Naive thymus-derived CD4-positive, alpha-beta T cell (primary cell): ENCODE data around the gene NT5DC2. TPM values are rescaled to one million over a fixed set of nuclear protein-coding genes. Genes with fewer than 3 reads are reported as not detected.
A peak's percentile ranks its signal among the peaks of the same experiment; 100 is the strongest.

Experiments
- ATAC-seq: fragments of 150-1000 bp; cut with Tn5 transposase; 2 replicates; pipeline ENCODE4 v1.10.0; 2021; ENCODE audit warnings: mild to moderate bottlenecking, moderate library complexity
- CTCF ChIA-PET: fragments of 350-600 bp; sonication (Branson Sonifier 250); formaldehyde crosslinking; loops from one replicate; lab custom pipeline; 2021; ENCODE audit warnings: antibody characterized with exemption; lab: Charles Lee
- POLR2A ChIA-PET: fragments of 350-600 bp; sonication (Branson Sonifier 250); formaldehyde crosslinking; loops from one replicate; lab custom pipeline; 2021; ENCODE audit warnings: antibody characterized with exemption, inconsistent platforms; lab: Charles Lee
- DNase-seq, 9 donors: peaks; one replicate each; pipeline versions ENCODE4 v3.0.0 to v3.0.0-alpha.2; 2020 to 2022; ENCODE audit warnings: mixed read lengths in 1 of 9
- H3K27ac ChIP-seq: one replicate; pipeline ENCODE4 v1.7.0; 2013; ENCODE audit warnings: mild to moderate bottlenecking, low read depth, low read length, moderate library complexity
- H3K27me3 ChIP-seq, 2 donors: one replicate each; pipeline ENCODE4 v1.7.0; 2013; ENCODE audit warnings: low read length in 2 of 2, mild to moderate bottlenecking in 2 of 2, moderate library complexity in 2 of 2; ENCODE audit not compliant: control insufficient read depth in 2 of 2, insufficient read depth in 2 of 2
- H3K36me3 ChIP-seq, 3 experiments: 1 replicate in 2 of 3; 2 replicates in 1 of 3; pipeline ENCODE4 v1.7.0; 2013; ENCODE audit warnings: low read length in 3 of 3, mild to moderate bottlenecking in 3 of 3, moderate library complexity in 1 of 3; ENCODE audit not compliant: insufficient read depth in 3 of 3, control insufficient read depth in 2 of 3
- H3K4me1 ChIP-seq, 2 donors: one replicate each; pipeline ENCODE4 v1.7.0; 2013; ENCODE audit warnings: low read length in 2 of 2, mild to moderate bottlenecking in 2 of 2, moderate library complexity in 1 of 2; ENCODE audit not compliant: control insufficient read depth in 2 of 2, insufficient read depth in 2 of 2
- H3K4me3 ChIP-seq: 2 replicates; pipeline ENCODE4 v1.7.0; 2013; ENCODE audit warnings: mild to moderate bottlenecking, low read length
- H3K9me3 ChIP-seq, 3 experiments: 1 replicate in 2 of 3; 2 replicates in 1 of 3; pipeline ENCODE4 v1.7.0; 2013; ENCODE audit warnings: low read length in 3 of 3; ENCODE audit not compliant: control insufficient read depth in 2 of 3
- H3K27ac Mint-ChIP-seq, 9 donors: one replicate each; pipeline ENCODE4 v1.8.0; 2020 to 2022; ENCODE audit warnings: mixed read lengths in 9 of 9, mild to moderate bottlenecking in 8 of 9, moderate library complexity in 5 of 9, inconsistent platforms in 2 of 9
- H3K27me3 Mint-ChIP-seq, 5 donors: one replicate each; pipeline ENCODE4 v1.8.0; 2021 to 2022; ENCODE audit warnings: mixed read lengths in 5 of 5, mild to moderate bottlenecking in 1 of 5
- H3K36me3 Mint-ChIP-seq, 5 donors: one replicate each; pipeline ENCODE4 v1.8.0; 2020 to 2022; ENCODE audit warnings: mixed read lengths in 5 of 5, mild to moderate bottlenecking in 3 of 5, inconsistent platforms in 1 of 5
- H3K4me1 Mint-ChIP-seq, 7 donors: one replicate each; pipeline ENCODE4 v1.8.0; 2020 to 2022; ENCODE audit warnings: mixed read lengths in 7 of 7, mild to moderate bottlenecking in 3 of 7, inconsistent platforms in 1 of 7
- H3K4me3 Mint-ChIP-seq, 10 donors: one replicate each; pipeline ENCODE4 v1.8.0; 2020 to 2022; ENCODE audit warnings: mild to moderate bottlenecking in 10 of 10, mixed read lengths in 10 of 10, moderate library complexity in 6 of 10, inconsistent platforms in 2 of 10
- H3K9me3 Mint-ChIP-seq, 11 donors: one replicate each; pipeline ENCODE4 v1.8.0; 2020 to 2022; ENCODE audit warnings: mixed read lengths in 11 of 11, mild to moderate bottlenecking in 4 of 11, inconsistent platforms in 1 of 11, moderate library complexity in 1 of 11
- intact Hi-C, 2 donors: fragments of 100-400 bp; cut with micrococcal nuclease; formaldehyde crosslinking; loops; one replicate each; pipeline ENCODE4 v1.15.1; 2023
- polyA plus RNA-seq, 2 donors: library from polyadenylated mRNA; unstranded; fragments of 300-500 nt; fragmentation: Illumina TruSeq; gene quantifications; one replicate each; pipeline ENCODE4 v1.2.3, GENCODE V29; 2021
- total RNA-seq, 6 experiments: library from RNA in 5 of 6; stranded (reverse) in 5 of 6; gene quantifications; 1 replicate in 5 of 6; 2 replicates in 1 of 6; pipeline ENCODE4 v1.2.3 and lab custom pipeline; 2021 to 2026

The NT5DC2 gene
- total and polyA plus RNA-seq, 7 experiments from 2014 or later: 1.3 to 23.0 (median 3.1) TPM; not detected in 1

DNA sequence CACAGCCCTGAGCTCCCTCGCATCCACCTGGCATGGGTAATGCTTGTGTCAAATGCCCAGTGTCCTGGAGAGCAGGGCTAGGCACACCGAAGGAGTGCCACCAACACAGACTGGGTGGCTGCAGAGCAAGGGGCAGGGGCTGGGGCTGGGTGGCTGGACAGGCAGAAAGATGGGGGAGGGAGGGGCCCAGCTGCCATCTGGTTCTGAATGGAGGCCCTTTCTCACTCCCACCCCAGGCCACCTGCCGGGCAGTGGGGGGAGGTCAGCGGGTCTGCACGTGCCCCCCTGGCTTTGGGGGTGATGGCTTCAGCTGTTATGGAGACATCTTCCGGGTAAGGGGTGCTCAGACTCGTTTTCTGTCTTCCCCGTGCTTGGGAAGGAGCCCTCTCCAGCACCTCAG, 21.6 kb downstream of the NT5DC2 start:
- Histone ChIP-seq H3K4me3 (no peak overlapping the region), H3K9me3 (no peaks in the 10 kb centered on the region), H3K4me1 (no peaks in the 10 kb centered on the region), H3K27ac (no peak overlapping the region), H3K27me3 (no peaks in the 10 kb centered on the region), H3K36me3 (no peaks in the 10 kb centered on the region)
- no peak overlapping the region for H3K4me3 Mint-ChIP-seq
- no peaks in the 10 kb centered on the region for H3K27me3 Mint-ChIP-seq
- DNase-seq (no peak), ATAC-seq (no peak)
- H3K4me1 Mint-ChIP-seq: no peaks in the 10 kb centered on the region
- ChIA-PET CTCF (no interaction called here), POLR2A (interaction anchor here (0.9 kb wide), 1 partner anchor 20 kb away, joined by 3 read pairs; no protein-coding TSS in a partner anchor)
- no peaks in the 10 kb centered on the region for H3K36me3 Mint-ChIP-seq
- H3K27ac Mint-ChIP-seq: no peak overlapping the region
- H3K9me3 Mint-ChIP-seq: peaks cover 0 to 1% (median 0%) of the 10 kb centered on the region in 11 donors
- intact Hi-C loops: no loop called here

DNA sequence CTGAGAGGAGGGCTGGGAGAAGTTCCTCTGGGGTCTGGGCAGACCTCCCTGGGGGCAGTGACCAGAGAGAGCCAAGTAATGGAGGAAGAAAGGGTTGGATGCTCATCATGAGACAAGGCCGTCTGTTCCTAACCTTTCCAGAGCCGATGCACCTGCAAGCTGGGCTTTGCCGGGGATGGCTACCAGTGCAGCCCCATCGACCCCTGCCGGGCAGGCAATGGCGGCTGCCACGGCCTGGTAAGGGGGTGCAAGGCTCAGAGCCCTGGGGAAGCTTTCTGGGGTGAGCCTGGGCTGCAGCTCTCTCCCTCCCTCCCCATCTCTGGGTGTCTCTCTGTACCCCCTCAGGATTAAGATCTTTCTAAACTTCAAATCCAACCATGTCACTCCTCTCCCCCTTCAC, 22.1 kb downstream of the NT5DC2 start:
- Mint-ChIP-seq H3K9me3 (no peaks in the 10 kb centered on the region), H3K4me3 (no peak overlapping the region), H3K27ac (no peak overlapping the region), H3K4me1 (no peaks in the 10 kb centered on the region), H3K27me3 (no peaks in the 10 kb centered on the region), H3K36me3 (no peaks in the 10 kb centered on the region)
- ChIA-PET POLR2A (interaction anchor here (0.9 kb wide), 1 partner anchor 20 kb away, joined by 3 read pairs; no protein-coding TSS in a partner anchor), CTCF (no interaction called here)
- Histone ChIP-seq H3K9me3 (no peaks in the 10 kb centered on the region), H3K4me3 (no peak overlapping the region), H3K27me3 (no peaks in the 10 kb centered on the region), H3K4me1 (no peaks in the 10 kb centered on the region), H3K27ac (no peak overlapping the region), H3K36me3 (no peaks in the 10 kb centered on the region)
- intact Hi-C loops: no loop called here
- DNase-seq: no peak
- no peak for ATAC-seq

- Mint-ChIP-seq H3K9me3 (no peaks in the 10 kb centered on the region), H3K4me3 (no peak overlapping the region), H3K4me1 (no peaks in the 10 kb centered on the region), H3K27ac (peak overlapping the region in 1 of 9 donors; percentile 7), H3K27me3 (no peaks in the 10 kb centered on the region), H3K36me3 (no peaks in the 10 kb centered on the region)
- intact Hi-C loops: no loop called here
- no peaks in the 10 kb centered on the region for H3K9me3 ChIP-seq
- no peak overlapping the region for H3K4me3 ChIP-seq
- DNase-seq (no peak), ATAC-seq (peak; percentile 55)
- POLR2A ChIA-PET: no interaction called here
- CTCF ChIA-PET: no interaction called here
- H3K4me1 ChIP-seq: no peaks in the 10 kb centered on the region
- no peak overlapping the region for H3K27ac ChIP-seq
- H3K27me3 ChIP-seq: no peaks in the 10 kb centered on the region
- H3K36me3 ChIP-seq: no peaks in the 10 kb centered on the region
Measured at GRCh38 chr3:52509753-52510328, 23.8 kb downstream of the NT5DC2 start.

DNA sequence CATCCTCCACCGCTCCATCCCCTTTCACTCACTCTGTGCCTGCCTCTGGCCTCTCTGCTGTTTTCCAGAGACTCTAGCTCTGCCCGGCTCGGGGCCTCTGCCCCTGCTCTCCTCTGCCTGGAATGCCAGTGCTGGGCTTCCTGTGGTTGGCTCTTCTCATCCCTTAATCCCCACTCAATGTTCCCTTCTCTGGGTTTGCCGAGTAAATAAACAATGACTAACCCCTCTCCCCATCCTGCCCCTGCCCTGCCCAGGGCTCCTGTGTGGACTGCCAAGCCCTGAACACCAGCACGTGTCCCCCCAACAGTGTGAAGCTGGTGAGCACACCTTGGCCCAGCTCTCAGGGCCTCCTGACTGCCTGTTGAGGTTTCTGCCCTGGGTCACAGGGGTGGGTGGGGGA, 26.3 kb downstream of the NT5DC2 start:
- Mint-ChIP-seq H3K27ac (no peak overlapping the region), H3K4me3 (no peak overlapping the region), H3K27me3 (no peaks in the 10 kb centered on the region), H3K9me3 (no peaks in the 10 kb centered on the region), H3K4me1 (no peaks in the 10 kb centered on the region), H3K36me3 (no peaks in the 10 kb centered on the region)
- Histone ChIP-seq H3K27me3 (no peaks in the 10 kb centered on the region), H3K36me3 (no peaks in the 10 kb centered on the region), H3K9me3 (no peaks in the 10 kb centered on the region), H3K27ac (no peak overlapping the region), H3K4me1 (no peaks in the 10 kb centered on the region), H3K4me3 (no peak overlapping the region)
- ATAC-seq: no peak
- CTCF ChIA-PET: no interaction called here
- intact Hi-C loops: no loop called here
- DNase-seq: no peak
- POLR2A ChIA-PET: no interaction called here

DNA sequence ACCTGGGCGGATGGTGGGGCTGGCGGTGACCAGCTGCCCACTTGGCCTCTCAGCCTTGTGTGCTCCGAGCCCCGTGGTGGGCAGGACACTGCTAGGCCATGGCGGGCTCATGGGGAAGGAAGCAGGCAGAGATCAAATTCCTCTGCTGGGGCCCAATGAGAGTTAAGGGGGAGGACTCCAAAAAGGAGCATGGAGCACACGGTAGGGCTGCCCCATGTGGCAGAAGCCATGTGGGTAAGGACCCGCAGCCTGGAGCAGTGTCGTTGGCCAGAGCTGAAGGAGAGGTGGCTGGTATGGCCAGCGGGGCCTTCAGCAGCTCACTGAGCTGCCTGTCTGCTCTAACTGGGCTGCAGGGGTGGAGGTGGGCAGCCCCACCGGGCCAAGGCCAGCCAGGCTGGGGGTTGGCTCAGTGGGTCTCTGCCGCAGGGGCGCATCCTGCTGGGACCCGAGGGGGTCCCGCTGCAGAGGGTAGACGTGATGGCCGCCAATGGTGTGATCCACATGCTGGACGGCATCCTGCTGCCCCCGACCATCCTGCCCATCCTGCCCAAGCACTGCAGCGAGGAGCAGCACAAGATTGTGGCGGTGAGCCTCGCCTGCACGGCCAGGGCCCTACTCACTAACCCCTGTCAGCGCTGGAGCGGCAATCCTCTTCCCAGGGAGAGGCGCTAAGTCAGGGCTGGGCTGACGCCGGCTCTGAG, 27.2 kb downstream of the NT5DC2 start:
- Mint-ChIP-seq H3K4me3 (no peak overlapping the region), H3K27me3 (no peaks in the 10 kb centered on the region), H3K9me3 (no peaks in the 10 kb centered on the region), H3K36me3 (no peaks in the 10 kb centered on the region), H3K4me1 (no peaks in the 10 kb centered on the region), H3K27ac (no peak overlapping the region)
- CTCF ChIA-PET: no interaction called here
- Histone ChIP-seq H3K27ac (no peak overlapping the region), H3K36me3 (no peaks in the 10 kb centered on the region), H3K27me3 (no peaks in the 10 kb centered on the region), H3K9me3 (no peaks in the 10 kb centered on the region), H3K4me1 (no peaks in the 10 kb centered on the region), H3K4me3 (no peak overlapping the region)
- intact Hi-C loops: no loop called here
- ATAC-seq (no peak), DNase-seq (no peak)
- POLR2A ChIA-PET: no interaction called here

GRCh38 chr3:52504977-52505376, 28.7 kb downstream of the NT5DC2 start:
- Mint-ChIP-seq H3K27ac (no peak overlapping the region), H3K4me1 (no peaks in the 10 kb centered on the region), H3K9me3 (no peaks in the 10 kb centered on the region), H3K4me3 (no peak overlapping the region), H3K27me3 (no peaks in the 10 kb centered on the region), H3K36me3 (no peaks in the 10 kb centered on the region)
- DNase-seq: no peak
- intact Hi-C loops: no loop called here
- no peak for ATAC-seq
- H3K4me3 ChIP-seq: no peak overlapping the region
- H3K36me3 ChIP-seq: no peaks in the 10 kb centered on the region
- no peak overlapping the region for H3K27ac ChIP-seq
- no peaks in the 10 kb centered on the region for H3K27me3 ChIP-seq
- H3K9me3 ChIP-seq: no peaks in the 10 kb centered on the region
- ChIA-PET POLR2A (no interaction called here), CTCF (no interaction called here)
- H3K4me1 ChIP-seq: no peaks in the 10 kb centered on the region
